ENCODE data around the gene CYP2C8.
"Not testable (repeated sequence)": the region's sequence is repeated elsewhere in the genome, so short reads cannot be mapped to it uniquely, and the experiment has no call there.

Gene CYP2C8

GRCh38 chr10:95069286-95069685, at the start of gene CYP2C8:
Gene CYP2C8, minus strand, starts transcription at chr10:95069497. Its CDS starts 95 bp downstream, at chr10:95069402.
- no peak for DNase-seq (ENCODE audit: low read depth)
- H3K4me3 ChIP-seq (ENCODE audit: low read depth, low read length) = no peak within 1 kb of the TSS

DNA sequence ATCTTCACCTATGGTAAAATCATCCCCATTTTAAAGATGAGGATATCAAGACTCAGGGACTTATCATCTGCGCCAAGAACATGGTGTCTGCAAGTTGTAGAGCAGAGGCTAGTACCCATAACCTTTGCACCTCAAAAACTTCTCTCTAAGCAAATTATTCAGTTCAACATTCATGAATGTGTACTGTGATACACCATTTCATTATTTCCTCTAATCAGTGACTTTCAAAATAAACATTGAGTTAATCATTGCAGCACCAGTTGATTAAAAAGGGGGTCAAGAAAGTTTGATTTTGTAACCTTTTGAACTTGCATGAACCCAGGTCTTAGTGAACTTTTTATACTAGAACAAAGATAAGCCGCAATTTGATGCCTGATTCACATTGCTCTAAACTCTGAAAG, 47.6 kb upstream of the CYP2C8 start:
- no peak overlapping the region for H3K4me3 ChIP-seq (ENCODE audit: low read depth, low read length)
- DNase-seq (ENCODE audit: low read depth) = no peak

DNA sequence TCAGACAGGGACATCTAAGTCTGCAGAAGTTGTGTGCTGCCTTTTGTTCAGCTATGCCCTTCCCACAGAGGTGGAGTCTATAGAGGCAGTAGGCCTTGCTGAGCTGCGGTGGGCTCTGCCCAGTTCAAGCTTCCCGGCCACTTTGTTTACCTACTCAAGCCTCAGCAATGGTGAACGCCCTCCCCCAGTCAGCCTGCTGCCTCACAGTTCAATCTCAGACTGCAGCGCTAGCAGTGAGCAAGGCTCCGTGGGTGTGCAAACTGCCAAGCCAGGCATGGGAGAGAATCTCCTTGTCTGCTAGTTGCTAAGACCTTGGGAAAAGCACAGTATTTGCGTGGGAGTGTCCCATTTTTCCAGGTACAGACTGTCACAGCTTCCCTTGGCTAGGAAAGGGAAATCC, 41.5 kb upstream of the CYP2C8 start:
- H3K4me3 ChIP-seq (ENCODE audit: low read depth, low read length); DNase-seq (ENCODE audit: low read depth): not testable (repeated sequence)

DNA sequence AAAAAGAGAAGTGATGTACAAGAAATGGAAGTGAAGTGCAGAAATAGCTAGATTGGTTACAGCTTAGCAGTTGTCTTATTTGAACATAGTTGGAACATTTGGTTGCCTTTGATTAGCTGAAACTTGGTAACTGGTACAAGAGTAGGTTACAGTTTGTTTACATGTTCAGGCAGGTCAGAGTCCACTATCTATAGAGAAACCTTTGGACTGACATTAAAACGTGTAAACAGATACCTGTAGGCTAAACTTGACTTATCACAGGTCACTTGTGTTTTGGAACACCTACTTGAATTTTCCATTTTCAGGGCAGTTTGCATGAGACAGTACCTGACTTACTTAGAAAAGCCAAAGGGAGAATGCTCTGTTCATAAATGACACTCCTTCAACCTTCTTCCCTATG, 28.5 kb upstream of the CYP2C8 start:
- DNase-seq (ENCODE audit: low read depth) = no peak
- H3K4me3 ChIP-seq (ENCODE audit: low read depth, low read length) = no peak overlapping the region

- no peak for DNase-seq (ENCODE audit: low read depth)
- no peak overlapping the region for H3K4me3 ChIP-seq (ENCODE audit: low read depth, low read length)
Measured at GRCh38 chr10:95096143-95096542, 26.8 kb upstream of the CYP2C8 start.

- DNase-seq (ENCODE audit: low read depth); H3K4me3 ChIP-seq (ENCODE audit: low read depth, low read length): not testable (repeated sequence)
Measured at GRCh38 chr10:95079626-95080025, 10.3 kb upstream of the CYP2C8 start.

DNA sequence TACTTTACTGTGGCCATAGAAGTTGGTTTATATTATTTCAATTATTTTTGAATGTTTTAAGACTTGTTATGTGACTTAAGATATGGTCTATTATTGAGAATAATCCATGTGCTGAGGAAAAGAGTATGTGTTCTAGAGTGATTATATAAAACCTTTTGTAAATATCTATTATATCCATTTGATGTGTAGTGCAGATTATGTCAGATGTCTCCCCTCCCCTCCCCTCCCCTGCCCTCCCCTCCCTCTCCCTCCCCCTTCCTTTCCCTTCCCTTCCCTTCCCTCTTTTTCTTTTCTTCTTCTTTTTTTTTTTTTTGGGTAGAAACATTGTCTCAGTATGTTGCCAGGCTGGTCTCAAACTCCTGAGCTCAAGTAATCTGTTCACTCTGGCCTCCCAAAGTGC, 8.3 kb upstream of the CYP2C8 start:
- no peak for DNase-seq (ENCODE audit: low read depth)
- no peak overlapping the region for H3K4me3 ChIP-seq (ENCODE audit: low read depth, low read length)

GRCh38 chr10:95071107-95071660, 1.9 kb upstream of the CYP2C8 start:
- no peak overlapping the region for H3K4me3 ChIP-seq (ENCODE audit: low read depth, low read length)
- no peak for DNase-seq (ENCODE audit: low read depth)

- not testable (repeated sequence) for DNase-seq (ENCODE audit: low read depth); H3K4me3 ChIP-seq (ENCODE audit: low read depth, low read length)
Measured at GRCh38 chr10:95064125-95064524, 5.2 kb downstream of the CYP2C8 start.

DNA sequence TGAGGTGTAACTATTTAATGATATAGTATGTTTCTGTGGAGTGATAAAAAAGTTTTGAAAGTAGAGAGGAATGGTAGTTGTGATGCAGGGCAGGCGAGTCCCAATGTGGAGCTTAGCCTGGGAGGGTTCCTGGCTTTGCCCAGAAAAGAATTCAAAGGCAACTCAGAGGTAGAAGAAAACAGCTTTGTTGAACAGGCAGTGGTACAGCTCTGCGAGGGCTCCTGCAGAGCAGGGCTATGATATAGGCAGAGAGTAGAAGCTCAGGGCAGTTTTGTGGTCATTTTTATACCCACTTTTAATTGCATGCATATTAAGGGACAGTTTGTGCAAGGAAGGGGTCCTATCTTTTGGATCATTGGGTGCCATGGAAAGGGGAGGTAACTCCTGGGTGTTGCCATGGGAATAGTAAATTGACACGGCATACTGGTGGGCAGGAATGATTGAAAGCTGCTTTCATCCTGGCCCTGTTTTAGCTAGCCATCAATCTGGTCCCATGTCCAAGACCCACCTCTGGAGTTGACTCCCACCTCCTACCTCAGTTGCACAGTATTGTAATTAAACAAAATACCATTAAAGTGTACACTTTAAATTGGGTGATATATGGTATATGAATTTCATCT, 12.4 kb downstream of the CYP2C8 start:
- DNase-seq (ENCODE audit: low read depth) = no peak
- H3K4me3 ChIP-seq (ENCODE audit: low read depth, low read length) = no peak overlapping the region

GRCh38 chr10:95049919-95050318, 19.4 kb downstream of the CYP2C8 start:
- H3K4me3 ChIP-seq (ENCODE audit: low read depth, low read length) = no peak overlapping the region
- DNase-seq (ENCODE audit: low read depth) = no peak

GRCh38 chr10:95048206-95048605, 21.1 kb downstream of the CYP2C8 start:
- DNase-seq (ENCODE audit: low read depth) = no peak
- H3K4me3 ChIP-seq (ENCODE audit: low read depth, low read length) = no peak overlapping the region

- no peak for DNase-seq (ENCODE audit: low read depth)
- no peak overlapping the region for H3K4me3 ChIP-seq (ENCODE audit: low read depth, low read length)
Measured at GRCh38 chr10:95039281-95039680, 30.0 kb downstream of the CYP2C8 start.

DNA sequence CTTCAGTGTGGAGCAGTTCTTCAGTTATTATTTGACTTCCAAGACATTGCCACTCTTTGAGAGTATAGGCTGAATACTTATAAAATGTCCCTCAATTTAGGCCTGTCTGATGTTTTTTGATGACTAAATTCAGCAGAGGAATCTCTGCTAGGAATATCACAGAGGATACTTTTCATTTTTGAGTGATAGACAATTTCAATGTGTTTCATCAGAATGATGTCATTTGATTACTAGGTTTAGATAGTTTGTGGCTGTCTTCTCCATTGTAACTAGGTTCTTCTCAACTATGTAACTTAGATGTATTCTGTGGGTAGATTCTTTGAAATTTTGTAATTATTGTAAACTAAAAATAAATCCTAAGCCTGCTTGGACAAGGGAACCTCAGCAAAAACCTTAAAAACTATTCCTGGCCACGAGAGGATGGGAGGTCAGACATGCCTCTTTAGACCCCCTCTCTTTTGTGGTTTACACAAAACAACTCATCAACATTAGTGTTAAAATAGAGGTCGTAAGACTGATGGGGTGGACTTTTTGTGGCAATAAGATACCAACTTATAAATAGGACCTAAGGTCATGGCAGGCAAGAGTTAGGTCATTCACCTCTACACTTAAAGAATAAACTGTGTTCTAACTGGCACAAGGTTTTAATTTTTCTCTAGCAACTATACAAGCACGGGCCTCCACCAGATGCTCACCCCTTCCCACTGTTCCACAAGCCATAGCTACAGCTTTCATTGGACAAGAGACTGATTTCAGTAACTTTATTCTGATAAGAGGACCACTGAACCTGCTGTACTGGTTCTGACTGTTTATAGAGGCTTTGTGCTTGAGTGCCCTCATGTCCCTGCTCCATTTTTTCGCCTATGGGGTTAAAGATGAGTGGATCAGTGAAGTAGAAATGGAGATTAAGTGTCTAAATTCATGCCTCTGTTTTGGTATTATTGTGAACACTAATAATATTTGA, 33.7 kb downstream of the CYP2C8 start:
- no peak for DNase-seq (ENCODE audit: low read depth)
- H3K4me3 ChIP-seq (ENCODE audit: low read depth, low read length) = no peak overlapping the region

DNA sequence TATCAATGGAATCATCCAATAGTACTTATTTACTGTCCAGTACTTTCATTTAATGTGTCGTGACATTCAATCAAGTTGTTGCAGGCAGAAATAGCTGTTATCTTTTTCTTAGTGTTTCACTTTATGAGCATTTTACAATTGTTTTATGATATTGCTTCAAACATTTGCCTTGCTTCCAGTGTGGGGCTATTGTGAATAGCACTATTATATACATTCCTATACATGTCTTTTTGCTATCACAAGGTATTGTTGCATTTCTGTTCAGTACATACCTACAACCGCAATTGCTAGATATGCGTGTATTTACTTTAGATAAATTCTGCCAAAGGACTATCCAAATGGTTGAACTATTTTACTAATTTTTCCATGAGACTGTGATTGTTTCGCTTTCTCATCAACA, 34.9 kb downstream of the CYP2C8 start:
- DNase-seq (ENCODE audit: low read depth) = no peak
- H3K4me3 ChIP-seq (ENCODE audit: low read depth, low read length) = no peak overlapping the region

DNA sequence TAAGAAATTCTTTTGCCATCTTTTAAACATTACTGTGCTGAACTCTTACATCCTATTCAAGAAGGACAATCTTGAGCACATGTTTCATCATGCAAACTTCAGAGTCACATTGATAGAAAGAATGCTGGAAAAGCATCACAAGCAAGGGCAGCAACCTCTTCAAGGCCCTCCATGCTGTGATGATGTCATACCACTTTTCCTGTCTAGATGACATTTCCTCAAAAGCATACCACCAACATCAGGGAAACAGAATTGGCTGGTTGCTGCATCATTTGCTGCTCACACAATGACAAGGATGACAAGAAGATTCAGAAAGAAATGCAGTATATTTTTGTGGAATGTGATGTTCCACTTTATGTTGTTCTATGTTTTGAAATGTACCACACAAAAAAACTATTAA, 37.6 kb downstream of the CYP2C8 start:
- H3K4me3 ChIP-seq (ENCODE audit: low read depth, low read length) = no peak overlapping the region
- DNase-seq (ENCODE audit: low read depth) = no peak

DNA sequence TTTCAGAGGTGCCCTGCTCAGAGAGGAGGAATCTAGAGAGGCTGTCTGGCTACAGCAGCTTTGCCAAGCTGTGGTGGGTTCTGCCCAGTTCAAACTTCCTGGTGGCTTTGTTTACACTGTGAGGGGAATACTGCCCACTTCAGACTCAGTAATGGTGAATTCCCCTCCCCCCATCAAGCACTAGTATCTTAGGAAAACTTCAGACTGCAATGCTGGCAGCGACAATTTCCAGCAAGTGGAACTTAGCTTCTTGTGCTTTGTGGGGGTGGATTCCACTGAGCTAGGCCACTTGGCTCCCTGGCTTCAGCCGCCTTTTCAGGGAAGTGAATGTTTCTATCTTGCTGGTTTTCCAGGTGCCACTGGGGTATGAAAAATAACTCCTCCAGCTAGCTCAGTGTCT, 42.8 kb downstream of the CYP2C8 start:
- DNase-seq (ENCODE audit: low read depth) = no peak

DNA sequence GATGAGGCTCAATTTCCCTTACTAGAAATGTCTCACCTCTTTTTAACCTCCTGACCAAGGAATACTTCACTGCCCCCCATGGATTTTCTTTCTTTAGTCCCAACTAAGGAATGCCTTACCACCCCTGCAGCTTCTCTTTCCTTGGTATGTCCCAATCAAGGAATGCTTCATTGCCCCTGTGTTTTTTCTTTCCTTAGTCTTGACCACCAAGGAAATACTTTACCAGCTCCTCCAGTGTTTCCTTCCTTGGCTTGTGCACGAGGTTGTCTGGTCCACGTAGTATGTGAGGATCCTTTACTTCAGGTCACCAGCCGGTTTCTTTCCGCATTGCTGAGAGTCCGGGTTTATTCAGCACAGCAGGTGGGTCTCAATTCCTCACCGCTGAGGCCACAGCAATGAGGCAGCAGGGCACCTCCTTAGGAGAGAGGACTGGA, 71.5 kb downstream of the CYP2C8 start:
- no peak for DNase-seq (ENCODE audit: low read depth)
- H3K4me3 ChIP-seq (ENCODE audit: low read depth, low read length) = no peak overlapping the region

More for the DNA sequence above, 42.8 kb downstream of the CYP2C8 start:
- H3K4me3 ChIP-seq (ENCODE audit: low read depth, low read length) = no peak overlapping the region

- DNase-seq (ENCODE audit: low read depth) = no peak
- no peak overlapping the region for H3K4me3 ChIP-seq (ENCODE audit: low read depth, low read length)
Measured at GRCh38 chr10:94992811-94993210, 76.5 kb downstream of the CYP2C8 start.

DNA sequence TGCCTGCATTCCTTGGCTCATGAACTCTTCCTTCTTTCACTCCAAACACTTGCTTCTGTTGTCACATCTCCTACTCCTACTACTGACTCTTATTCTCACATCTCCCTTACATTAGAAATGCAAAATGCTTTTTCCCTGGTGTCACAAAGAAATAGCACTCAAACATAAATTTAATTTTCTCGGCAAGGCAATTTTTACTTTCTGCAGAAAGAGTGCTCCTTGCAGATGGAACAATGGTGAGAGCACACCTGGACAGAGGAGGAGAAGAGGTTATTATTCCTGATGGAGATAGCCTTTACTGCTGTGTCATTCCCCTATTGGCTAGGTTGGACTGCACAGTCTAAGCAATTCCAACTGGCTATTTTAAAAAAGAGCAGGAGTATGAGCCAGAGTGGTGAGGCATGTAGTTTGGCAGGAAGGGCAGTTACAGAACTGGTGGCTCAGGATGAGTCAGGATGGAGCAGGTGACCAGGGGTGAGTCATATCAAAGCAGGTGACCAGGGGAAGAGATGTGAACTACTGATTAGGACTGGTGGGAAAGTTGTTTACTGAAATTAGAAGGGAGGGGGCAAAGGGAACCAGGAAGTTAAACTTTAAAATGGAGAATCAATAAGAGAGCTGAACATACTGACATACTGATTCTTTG, 77.9 kb downstream of the CYP2C8 start:
- no peak for DNase-seq (ENCODE audit: low read depth)
- no peak overlapping the region for H3K4me3 ChIP-seq (ENCODE audit: low read depth, low read length)
